SU-DHL-6 (cell line): ENCODE results near the gene NXPH1.

Source experiments
- CTCF ChIP-seq: fragments of 200-600 bp; sonication (generic); IDR thresholded peaks from one replicate; pipeline ENCODE4 v1.5.1; 2017; ENCODE audit warnings: antibody characterized with exemption, mild to moderate bottlenecking, low read length, moderate library complexity; ENCODE audit not compliant: insufficient read depth, poor library complexity, severe bottlenecking
- EZH2phosphoT487 ChIP-seq: fragments of 200-600 bp; sonication (generic), shearing (Covaris generic); conservative IDR thresholded peaks from 2 replicates; pipeline ENCODE4 v1.6.1; 2018; ENCODE audit warnings: mild to moderate bottlenecking, antibody characterized with exemption, low read length, moderate library complexity, mixed read lengths

GRCh38 chr7:8528311-8528710 is 94.9 kb downstream of the NXPH1 start:
- TF ChIP-seq CTCF (no peak), EZH2phosphoT487 (no peak)
